Brain microvascular endothelial cell (primary cell): Measurements from ENCODE around the gene MAP3K21.

ENCODE experiments used
- DNase-seq: peaks from one replicate; pipeline ENCODE4 v3.0.0-alpha.2; 2020
- H3K27ac ChIP-seq: fragments of 250-450 bp; sonication (Bioruptor Pico); 2 replicates; pipeline ENCODE4 v1.5.1; 2020; ENCODE audit warnings: mild to moderate bottlenecking, moderate library complexity
- H3K27me3 ChIP-seq: fragments of 250-450 bp; sonication (Bioruptor Pico); replicated peaks from 2 replicates; pipeline ENCODE4 v1.5.1; 2020; ENCODE audit warnings: mild to moderate bottlenecking
- H3K36me3 ChIP-seq: fragments of 250-450 bp; sonication (Bioruptor Pico); replicated peaks from 2 replicates; pipeline ENCODE4 v1.5.1; 2020; ENCODE audit warnings: mild to moderate bottlenecking
- H3K4me3 ChIP-seq: 2 replicates; pipeline ENCODE4 v1.5.1; 2011; ENCODE audit warnings: low read depth, mild to moderate bottlenecking, control low read depth, low read length, moderate library complexity
- in situ Hi-C: cut with HindIII; loops from 2 replicates; pipeline ENCODE4 v1.10.0; 2017; ENCODE audit warnings: low sequenced_read_pairs, low pct_ligation_motif_present
- TF ChIP-seq, protein P1 (sequence below): IDR thresholded peaks from 2 replicates; pipeline ENCODE4 v1.5.1; 2011; ENCODE audit warnings: low read depth, mild to moderate bottlenecking, moderate library complexity, low read length, control low read depth, inconsistent platforms; ENCODE audit errors: missing control alignments

The MAP3K21 gene

DNA sequence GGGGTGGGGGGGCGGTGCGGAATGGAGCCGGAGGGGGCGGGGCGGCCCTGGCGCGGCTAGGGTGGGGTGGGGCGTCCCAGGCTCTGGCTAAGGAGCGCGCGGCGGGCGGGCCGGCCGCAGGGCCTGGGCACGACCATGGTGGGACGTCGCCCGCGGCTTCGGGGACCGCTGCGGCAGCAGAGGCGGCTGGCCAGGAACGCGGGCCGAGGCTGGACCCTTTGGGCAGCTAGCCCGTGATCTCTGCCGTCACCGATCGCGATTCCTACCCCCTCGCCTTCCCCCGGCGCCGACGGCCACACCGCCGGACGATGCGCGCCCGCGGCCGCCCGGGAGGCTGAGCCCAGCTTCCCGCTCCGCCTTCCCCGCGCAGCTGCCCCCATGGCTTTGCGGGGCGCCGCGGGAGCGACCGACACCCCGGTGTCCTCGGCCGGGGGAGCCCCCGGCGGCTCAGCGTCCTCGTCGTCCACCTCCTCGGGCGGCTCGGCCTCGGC is at the start of gene MAP3K21:
TSS of gene MAP3K21 (plus strand) at position 74 of the 491 bp plus-strand sequence. CDS start at position 379, 305 bp downstream.
- TF ChIP-seq, protein P1, sequence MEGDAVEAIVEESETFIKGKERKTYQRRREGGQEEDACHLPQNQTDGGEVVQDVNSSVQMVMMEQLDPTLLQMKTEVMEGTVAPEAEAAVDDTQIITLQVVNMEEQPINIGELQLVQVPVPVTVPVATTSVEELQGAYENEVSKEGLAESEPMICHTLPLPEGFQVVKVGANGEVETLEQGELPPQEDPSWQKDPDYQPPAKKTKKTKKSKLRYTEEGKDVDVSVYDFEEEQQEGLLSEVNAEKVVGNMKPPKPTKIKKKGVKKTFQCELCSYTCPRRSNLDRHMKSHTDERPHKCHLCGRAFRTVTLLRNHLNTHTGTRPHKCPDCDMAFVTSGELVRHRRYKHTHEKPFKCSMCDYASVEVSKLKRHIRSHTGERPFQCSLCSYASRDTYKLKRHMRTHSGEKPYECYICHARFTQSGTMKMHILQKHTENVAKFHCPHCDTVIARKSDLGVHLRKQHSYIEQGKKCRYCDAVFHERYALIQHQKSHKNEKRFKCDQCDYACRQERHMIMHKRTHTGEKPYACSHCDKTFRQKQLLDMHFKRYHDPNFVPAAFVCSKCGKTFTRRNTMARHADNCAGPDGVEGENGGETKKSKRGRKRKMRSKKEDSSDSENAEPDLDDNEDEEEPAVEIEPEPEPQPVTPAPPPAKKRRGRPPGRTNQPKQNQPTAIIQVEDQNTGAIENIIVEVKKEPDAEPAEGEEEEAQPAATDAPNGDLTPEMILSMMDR, result no peak
- Histone ChIP-seq H3K27me3 (peaks cover 5% of the 10 kb centered on the region), H3K27ac (no peak within 1 kb of the TSS), H3K4me3 (peak within 1 kb of the TSS; percentile 48), H3K36me3 (no peaks in the 10 kb centered on the region)
- in situ Hi-C loops, result no loop called here
- no peak for DNase-seq

DNA sequence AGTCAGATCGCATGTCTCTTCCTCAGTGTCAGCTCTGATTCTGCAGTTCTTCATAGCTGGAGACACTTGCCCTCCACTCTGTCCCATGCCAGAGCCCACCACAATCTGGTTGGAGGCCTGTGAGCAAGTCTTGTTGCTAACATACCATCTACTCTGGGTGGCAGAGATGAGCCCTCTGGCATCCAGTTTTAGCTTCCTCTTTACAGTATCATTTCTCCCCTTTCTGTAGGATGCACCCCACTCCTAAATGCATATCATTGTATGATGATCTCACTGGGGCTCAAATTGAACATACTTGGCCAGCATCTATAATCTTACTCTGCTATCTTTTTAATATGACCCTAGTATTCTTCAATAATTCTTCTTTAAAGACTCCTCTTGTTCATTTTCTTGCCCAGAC is 48.9 kb upstream of the MAP3K21 start:
- Histone ChIP-seq H3K36me3 (no peaks in the 10 kb centered on the region), H3K27ac (no peak overlapping the region), H3K4me3 (no peak overlapping the region), H3K27me3 (no peaks in the 10 kb centered on the region)
- DNase-seq, result no peak
- TF ChIP-seq, protein P1, result no peak
- in situ Hi-C loops, result no loop called here

DNA sequence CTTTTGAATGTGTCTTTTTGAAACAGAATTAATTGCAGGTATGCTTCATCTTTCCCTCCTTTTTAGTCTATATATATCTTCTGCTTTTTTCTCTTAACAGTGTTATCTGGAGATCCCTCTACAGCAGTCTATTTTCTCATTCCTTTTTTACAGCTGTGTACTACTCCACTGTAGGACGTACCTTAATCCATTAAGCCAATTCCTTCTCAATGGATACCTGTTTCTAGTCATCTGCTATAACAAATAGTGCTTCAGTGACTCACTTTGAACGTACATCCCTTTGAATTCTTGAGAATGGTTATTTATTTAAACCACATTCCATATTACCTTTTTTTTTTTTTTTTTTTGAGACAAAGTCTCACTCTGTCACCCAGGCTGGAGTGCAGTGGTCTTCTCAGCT is 47.6 kb upstream of the MAP3K21 start:
- in situ Hi-C loops, result no loop called here
- H3K36me3 ChIP-seq, result no peaks in the 10 kb centered on the region
- DNase-seq, result no peak

DNA sequence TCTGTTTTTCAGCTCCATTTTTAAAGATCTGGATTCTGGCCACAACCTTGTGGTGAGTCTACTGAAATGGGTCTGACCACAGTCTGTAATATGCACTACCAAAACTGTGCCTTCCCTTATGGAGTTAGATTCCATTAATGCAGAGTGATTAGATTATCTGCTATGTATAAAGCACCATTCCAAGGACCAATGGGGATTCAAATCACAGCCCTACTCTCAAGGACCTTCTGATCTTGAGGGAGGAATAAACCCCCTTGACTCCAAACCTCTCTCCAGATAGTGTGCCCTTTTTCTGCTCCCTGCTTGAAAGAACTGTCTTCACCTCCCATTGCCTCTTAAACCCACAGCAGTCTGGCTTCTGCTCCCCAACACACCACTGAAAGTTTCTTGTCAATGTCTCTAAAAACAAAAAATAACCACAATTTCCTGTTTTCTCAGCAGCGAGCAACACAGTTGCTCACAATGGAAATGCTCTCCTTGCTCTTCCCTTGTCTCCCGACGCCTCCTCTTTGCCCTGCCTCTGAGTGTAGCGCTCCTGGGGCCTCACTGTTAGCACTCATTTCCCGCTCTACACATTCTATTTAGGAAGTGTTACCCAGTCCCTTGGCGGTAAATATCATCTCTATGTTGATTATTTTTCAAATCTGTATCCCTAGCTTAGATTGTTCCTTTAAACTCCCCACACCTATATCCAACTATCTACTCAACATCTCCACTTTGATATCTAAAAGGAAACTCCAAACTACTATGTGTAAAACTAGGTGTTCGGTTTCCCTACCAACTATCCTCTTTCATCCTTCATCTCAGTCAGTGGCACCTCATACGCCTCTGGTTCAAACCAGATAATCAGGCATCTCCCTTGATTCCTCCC is 45.6 kb upstream of the MAP3K21 start:
- no peak overlapping the region for H3K27ac ChIP-seq
- no peak overlapping the region for H3K4me3 ChIP-seq
- TF ChIP-seq, protein P1, result no peak
- in situ Hi-C loops, result no loop called here
- H3K36me3 ChIP-seq, result no peaks in the 10 kb centered on the region
- no peaks in the 10 kb centered on the region for H3K27me3 ChIP-seq
- peak; percentile 70 for DNase-seq

More for the DNA sequence above, 47.6 kb upstream of the MAP3K21 start:
- H3K4me3 ChIP-seq, result no peak overlapping the region
- TF ChIP-seq, protein P1, result no peak
- no peaks in the 10 kb centered on the region for H3K27me3 ChIP-seq
- no peak overlapping the region for H3K27ac ChIP-seq

DNA sequence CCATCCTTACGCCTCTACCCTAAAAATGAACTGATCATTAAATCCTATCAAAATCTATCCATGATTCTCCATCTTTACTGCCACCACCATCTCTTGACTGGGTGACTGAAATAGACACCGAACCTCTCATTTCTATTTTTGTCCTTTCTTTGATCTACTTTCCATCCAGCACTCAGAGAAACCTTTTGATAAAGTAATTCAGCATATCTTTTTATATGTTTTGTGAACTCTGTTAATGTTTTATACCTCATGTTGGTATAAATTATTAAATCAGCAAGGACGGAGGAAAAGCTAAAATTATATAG is 45.0 kb upstream of the MAP3K21 start:
- TF ChIP-seq, protein P1, result no peak
- DNase-seq, result no peak
- H3K36me3 ChIP-seq, result no peaks in the 10 kb centered on the region
- in situ Hi-C loops, result no loop called here
- H3K4me3 ChIP-seq, result no peak overlapping the region
- H3K27ac ChIP-seq, result no peak overlapping the region
- no peaks in the 10 kb centered on the region for H3K27me3 ChIP-seq
